GM13976 (cell line): ENCODE results near the gene PPP3R1.
A peak's percentile ranks its signal among the peaks of the same experiment; 100 is the strongest.

Experiments
- DNase-seq: peaks from one replicate; pipeline ENCODE4 v3.0.0; 2012; ENCODE audit warnings: low spot score
- in situ Hi-C: fragments of 300-500 bp; cut with MboI; formaldehyde crosslinking; loops from one replicate; pipeline ENCODE4 v1.12.0; 2022; ENCODE audit warnings: low sequenced_read_pairs, mixed read lengths, inconsistent platforms; ENCODE audit not compliant: unreplicated experiment
- TF ChIP-seq, protein P1 (sequence below): IDR thresholded peaks from 2 replicates; pipeline ENCODE4 v1.5.1; 2012; ENCODE audit warnings: borderline replicate concordance, mild to moderate bottlenecking; ENCODE audit not compliant: insufficient read depth; ENCODE audit errors: extremely low read depth, missing control alignments, control extremely low read depth

Gene PPP3R1

DNA sequence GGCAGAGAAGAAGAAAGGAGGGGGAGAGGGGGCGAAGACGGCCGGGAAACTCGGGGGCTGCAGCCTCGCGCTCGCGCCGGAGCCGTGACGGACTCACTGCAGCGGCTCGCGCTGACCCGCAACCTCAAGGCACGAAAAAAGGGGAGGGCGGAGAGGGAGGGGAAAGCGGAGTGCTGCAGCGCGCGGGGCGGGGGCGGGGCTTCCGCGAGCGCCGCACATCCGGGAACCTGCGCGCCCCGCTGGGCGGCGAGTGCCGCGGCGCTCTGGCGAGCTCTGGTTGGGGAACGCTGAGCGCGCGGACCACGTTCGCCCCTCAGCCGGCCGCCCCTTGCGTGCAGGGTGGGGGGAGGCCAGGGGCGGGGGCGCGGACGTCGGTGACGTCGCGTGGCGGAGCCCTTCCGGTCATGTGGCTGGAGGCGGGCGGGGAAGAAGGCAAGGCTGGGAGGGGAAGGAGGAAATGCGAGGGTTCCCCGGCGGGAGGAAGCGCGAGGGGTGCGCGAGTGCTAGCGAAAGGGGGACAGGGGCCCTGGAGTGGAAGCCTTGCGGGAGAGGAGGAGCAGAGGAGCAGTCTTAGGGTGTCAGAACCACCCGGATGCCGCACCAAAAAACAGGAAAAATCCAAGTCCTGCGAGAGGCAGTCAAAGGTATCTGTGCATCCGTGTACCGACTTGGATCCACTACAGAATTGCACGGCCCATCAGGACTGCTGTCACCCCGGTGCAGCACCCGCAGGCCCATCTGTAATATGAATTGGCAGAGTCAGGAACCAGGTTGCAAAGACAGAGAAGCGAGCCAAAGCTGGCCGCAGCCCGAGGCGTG lies at the start of gene PPP3R1:
TSS of gene PPP3R1 (minus strand) at position 133 of the 819 bp plus-strand sequence. CDS start 405 bp downstream, outside the sequence.
- peak; percentile 94 for DNase-seq
- TF ChIP-seq, protein P1, sequence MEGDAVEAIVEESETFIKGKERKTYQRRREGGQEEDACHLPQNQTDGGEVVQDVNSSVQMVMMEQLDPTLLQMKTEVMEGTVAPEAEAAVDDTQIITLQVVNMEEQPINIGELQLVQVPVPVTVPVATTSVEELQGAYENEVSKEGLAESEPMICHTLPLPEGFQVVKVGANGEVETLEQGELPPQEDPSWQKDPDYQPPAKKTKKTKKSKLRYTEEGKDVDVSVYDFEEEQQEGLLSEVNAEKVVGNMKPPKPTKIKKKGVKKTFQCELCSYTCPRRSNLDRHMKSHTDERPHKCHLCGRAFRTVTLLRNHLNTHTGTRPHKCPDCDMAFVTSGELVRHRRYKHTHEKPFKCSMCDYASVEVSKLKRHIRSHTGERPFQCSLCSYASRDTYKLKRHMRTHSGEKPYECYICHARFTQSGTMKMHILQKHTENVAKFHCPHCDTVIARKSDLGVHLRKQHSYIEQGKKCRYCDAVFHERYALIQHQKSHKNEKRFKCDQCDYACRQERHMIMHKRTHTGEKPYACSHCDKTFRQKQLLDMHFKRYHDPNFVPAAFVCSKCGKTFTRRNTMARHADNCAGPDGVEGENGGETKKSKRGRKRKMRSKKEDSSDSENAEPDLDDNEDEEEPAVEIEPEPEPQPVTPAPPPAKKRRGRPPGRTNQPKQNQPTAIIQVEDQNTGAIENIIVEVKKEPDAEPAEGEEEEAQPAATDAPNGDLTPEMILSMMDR: no peak
- in situ Hi-C loops: no loop called here

DNA sequence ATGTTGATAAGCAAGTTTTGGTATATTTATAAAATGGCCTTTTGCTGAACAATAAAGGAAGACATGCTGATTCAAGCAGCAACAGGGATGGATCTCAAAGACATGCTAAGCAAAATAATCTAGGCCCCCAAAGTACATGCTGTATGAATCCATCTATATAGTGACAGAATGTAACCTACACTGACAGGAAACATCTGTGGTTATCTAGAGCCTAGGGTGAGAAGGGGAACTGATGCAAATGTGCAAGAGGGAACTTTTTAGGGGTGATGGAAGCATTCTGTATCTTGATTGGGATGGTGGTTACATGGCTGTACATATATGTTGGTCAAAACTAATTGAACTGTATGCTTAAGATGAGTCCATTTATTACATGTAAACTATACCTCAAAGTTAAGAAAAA lies 43.2 kb upstream of the PPP3R1 start:
- in situ Hi-C loops: no loop called here

GRCh38 chr2:68294913-68295312 lies 42.6 kb upstream of the PPP3R1 start:
- in situ Hi-C loops: no loop called here
- TF ChIP-seq, protein P1: no peak
- DNase-seq: no peak

More for the DNA sequence above, 43.2 kb upstream of the PPP3R1 start:
- TF ChIP-seq, protein P1: no peak
- peak; percentile 40 for DNase-seq

DNA sequence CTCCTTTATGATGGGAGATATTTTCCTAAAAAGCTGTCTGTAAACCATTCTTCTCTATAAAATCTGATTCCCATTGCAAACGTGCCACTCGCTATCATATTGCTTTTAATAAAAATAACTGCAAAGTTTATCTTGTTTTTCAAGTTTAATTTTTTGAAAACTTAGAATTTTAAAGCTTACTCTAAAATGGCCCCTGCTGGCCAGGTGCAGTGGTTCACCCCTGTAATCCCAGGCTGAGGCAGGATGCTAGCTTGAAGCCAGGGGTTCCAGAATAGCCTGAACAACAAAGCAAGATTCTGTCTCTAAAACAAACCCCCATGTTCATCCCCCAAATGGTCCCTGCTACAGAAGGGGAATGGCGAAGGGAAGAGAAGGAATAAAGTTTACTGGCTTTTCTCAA lies 41.9 kb upstream of the PPP3R1 start:
- in situ Hi-C loops: no loop called here
- DNase-seq: no peak
- TF ChIP-seq, protein P1: no peak

- in situ Hi-C loops: no loop called here
- TF ChIP-seq, protein P1: no peak
- no peak for DNase-seq
Observed at GRCh38 chr2:68293755-68294154, 41.4 kb upstream of the PPP3R1 start.

DNA sequence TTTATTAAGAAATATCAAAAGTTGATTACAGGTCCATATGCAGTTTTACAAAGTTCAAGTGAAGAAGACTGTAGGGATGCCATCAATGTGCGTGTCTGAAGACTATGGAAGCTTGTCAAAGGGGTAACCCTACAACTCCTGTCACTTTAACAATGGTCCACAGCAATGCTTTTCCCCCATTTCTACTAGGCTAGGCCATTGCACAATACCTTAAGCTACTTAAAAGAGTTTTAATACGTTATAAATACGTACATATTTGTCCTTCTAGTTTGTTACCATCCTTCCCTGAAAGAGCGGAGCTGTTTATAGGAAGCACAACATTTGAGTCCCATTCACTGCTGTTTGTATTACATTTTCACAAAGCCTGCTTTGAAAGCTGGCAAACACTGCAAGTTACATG lies 40.7 kb upstream of the PPP3R1 start:
- TF ChIP-seq, protein P1: no peak
- DNase-seq: no peak
- in situ Hi-C loops: no loop called here
